ENCODE data around the gene BMP5.

DNA sequence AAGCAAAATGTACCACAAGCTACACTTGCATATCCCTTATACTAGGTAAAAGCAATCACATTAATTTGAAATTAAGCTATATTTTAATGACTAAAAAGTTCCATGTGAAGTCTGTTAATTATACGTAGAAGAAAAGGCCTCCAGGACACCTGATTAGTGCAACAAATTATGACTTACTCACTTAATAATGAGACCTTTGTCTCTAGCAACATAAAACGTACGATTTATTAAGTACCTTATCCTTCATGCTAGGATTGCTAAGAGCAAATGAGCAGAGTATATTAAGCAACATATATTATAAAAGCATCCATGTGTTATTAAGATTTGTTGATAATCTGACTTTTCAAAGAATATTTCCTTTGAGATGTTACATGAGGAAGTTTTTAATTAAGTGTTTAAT, 2.5 kb downstream of the BMP5 start:
- TF ChIP-seq, protein P1, sequence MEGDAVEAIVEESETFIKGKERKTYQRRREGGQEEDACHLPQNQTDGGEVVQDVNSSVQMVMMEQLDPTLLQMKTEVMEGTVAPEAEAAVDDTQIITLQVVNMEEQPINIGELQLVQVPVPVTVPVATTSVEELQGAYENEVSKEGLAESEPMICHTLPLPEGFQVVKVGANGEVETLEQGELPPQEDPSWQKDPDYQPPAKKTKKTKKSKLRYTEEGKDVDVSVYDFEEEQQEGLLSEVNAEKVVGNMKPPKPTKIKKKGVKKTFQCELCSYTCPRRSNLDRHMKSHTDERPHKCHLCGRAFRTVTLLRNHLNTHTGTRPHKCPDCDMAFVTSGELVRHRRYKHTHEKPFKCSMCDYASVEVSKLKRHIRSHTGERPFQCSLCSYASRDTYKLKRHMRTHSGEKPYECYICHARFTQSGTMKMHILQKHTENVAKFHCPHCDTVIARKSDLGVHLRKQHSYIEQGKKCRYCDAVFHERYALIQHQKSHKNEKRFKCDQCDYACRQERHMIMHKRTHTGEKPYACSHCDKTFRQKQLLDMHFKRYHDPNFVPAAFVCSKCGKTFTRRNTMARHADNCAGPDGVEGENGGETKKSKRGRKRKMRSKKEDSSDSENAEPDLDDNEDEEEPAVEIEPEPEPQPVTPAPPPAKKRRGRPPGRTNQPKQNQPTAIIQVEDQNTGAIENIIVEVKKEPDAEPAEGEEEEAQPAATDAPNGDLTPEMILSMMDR (IDR thresholded peaks at IDR 0.05; ENCODE audit: insufficient read depth, low read length, poor library complexity, severe bottlenecking): no peak
- TF ChIP-seq EZH2phosphoT487 (conservative IDR thresholded peaks at IDR 0.05; ENCODE audit: low read length): no peak
